ENCODE measurements around the gene RBM47. TPM values are rescaled to one million over a fixed set of nuclear protein-coding genes. Genes with fewer than 3 reads are reported as not detected.
"Not testable (repeated sequence)": the region's sequence is repeated elsewhere in the genome, so short reads cannot be mapped to it uniquely, and the experiment has no call there.

The RBM47 gene
- total RNA-seq, 1 experiment from 2014 or later, result 54.3 TPM

DNA sequence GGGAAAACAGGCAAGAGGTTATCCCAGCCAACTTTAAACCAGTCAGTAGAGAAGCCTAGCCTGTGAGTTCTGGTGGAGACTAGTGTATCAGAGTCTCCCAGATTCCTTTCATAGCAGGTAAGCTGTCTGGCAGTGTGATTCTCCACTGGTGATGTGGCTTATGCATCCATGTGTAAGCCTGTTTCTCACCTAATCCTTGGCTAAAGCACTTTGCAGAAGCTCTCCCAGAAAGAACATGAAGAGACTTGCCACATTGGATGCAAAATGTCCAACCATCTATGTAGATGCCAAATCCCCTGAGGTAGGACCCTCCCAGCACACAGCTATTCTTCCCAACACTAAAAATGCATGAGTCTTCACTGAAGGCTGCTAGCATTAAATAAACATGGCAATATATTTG lies 182.8 kb downstream of the RBM47 start:
- DNase-seq (ENCODE audit: low read depth), result no peak
- in situ Hi-C loops (cut with HindIII; ENCODE audit: low pct_unique_long_range_greater_than_20kb, low sequenced_read_pairs), result no loop called here

DNA sequence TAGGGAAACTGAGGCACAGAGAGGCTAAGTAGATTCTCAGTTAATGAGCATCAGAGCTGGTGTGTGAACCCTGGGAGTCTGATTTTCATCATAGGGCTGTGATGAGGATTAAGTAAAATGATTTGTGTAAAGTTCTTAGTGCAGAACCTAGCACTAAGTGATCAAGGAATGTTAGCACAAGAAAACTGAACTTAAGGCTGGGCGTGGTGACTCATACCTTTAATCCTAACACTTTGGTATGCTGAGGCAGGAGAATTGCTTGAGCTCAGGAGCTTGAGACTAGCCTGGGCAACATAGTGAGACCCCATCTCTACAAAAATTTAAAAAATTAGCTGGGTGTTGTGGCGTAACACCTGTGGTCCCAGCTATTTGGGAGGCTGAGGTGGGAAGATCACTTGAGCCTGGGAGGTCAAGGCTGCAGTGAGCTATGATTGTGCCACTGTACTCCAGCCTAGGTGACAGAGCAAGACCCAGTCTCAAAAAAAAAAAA lies 183.4 kb downstream of the RBM47 start:
- DNase-seq (ENCODE audit: low read depth); in situ Hi-C loops (cut with HindIII; ENCODE audit: low pct_unique_long_range_greater_than_20kb, low sequenced_read_pairs): not testable (repeated sequence)

DNA sequence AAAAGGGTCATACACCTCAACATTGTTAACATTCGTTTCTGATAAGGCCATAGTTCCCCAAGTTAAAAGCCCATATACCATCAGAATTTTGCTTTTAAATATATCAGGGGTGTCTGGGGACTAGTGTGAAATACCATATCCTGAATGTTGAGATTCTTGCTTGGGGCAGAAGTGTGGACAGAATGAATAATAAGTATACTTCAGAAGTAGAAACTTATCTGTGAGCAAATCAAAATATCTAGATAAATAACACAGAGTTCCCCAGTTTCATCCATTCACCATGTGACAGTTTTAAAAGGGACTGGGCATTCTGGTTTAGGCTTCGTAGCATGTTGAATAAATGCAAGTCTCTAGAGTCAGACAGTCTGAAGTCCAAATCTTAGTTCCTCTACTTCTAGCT lies 184.0 kb downstream of the RBM47 start:
- in situ Hi-C loops (cut with HindIII; ENCODE audit: low pct_unique_long_range_greater_than_20kb, low sequenced_read_pairs), result no loop called here
- no peak for DNase-seq (ENCODE audit: low read depth)

DNA sequence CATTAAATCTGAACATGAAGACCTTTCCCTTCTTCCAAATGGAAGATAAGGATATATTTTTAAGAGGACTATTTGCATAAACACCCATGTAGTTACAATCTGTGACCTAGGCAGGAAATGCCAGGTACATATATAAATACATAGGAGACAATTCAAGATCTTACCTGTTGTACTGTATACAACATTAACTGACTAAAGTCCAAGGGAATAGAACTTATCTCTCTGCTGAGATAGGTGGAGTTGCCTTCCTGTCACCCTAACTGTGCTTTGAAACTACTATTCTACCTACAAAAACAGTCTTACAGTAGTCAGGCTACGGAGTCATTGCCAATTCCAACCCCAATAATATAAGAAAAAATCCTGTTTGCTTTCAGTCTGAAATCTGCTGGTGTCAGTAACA lies 188.2 kb downstream of the RBM47 start:
- no peak for DNase-seq (ENCODE audit: low read depth)
- in situ Hi-C loops (cut with HindIII; ENCODE audit: low pct_unique_long_range_greater_than_20kb, low sequenced_read_pairs), result no loop called here

DNA sequence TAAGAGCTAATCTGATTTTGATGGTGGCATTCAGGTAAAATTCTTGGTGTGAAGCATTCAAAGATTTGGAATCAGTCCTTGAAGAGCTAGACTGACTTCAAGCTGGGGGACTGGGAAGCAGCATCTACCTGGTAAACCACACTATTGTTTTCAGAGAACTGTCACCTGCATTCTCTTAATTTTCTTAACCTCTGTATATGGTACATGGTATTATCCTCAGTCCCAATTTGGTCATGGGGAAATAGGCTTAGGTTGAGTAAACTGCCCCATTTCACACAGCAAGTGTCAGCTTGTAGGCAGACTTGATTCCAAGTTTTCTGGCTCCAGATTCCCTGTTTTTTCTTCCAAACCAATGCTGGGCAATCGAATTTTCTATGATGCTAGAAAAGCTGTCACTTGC lies 190.1 kb downstream of the RBM47 start:
- in situ Hi-C loops (cut with HindIII; ENCODE audit: low pct_unique_long_range_greater_than_20kb, low sequenced_read_pairs), result no loop called here
- DNase-seq (ENCODE audit: low read depth), result no peak

- in situ Hi-C loops (cut with HindIII; ENCODE audit: low pct_unique_long_range_greater_than_20kb, low sequenced_read_pairs), result no loop called here
- no peak for DNase-seq (ENCODE audit: low read depth)
Measured at GRCh38 chr4:40438384-40439026, 191.2 kb downstream of the RBM47 start.

DNA sequence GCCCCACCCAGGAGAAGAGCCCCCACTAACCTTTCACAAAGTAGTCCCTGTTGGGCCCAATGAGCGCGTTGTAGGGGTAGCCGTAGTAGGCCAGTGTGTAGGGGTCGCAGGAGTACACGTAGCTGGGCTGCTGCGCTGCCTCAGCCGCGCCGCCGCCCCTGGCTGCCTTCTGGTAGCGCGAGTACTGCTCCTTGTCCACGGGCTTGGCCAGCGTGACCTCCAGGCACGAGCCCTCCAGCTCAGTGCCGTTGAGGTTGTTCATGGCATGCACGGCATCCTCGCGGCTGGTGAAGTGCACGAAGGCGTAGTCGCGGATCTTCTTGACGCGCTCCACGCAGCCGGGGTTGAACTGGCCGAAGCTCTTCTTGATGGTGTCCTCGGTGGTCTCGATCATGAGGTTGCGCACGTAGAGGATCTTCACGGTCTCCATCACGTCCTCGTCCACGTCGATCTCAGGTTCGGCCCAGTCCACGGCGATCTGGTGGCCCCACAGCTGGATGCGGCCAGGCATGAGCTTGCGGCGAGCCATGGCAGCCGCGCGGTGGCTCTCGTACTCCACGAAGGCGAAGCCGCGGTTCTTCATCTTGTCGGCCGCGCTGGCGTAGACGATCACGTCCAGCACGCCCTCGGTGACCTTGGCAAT lies 191.8 kb downstream of the RBM47 start:
- DNase-seq (ENCODE audit: low read depth), result no peak
- in situ Hi-C loops (cut with HindIII; ENCODE audit: low pct_unique_long_range_greater_than_20kb, low sequenced_read_pairs), result no loop called here

DNA sequence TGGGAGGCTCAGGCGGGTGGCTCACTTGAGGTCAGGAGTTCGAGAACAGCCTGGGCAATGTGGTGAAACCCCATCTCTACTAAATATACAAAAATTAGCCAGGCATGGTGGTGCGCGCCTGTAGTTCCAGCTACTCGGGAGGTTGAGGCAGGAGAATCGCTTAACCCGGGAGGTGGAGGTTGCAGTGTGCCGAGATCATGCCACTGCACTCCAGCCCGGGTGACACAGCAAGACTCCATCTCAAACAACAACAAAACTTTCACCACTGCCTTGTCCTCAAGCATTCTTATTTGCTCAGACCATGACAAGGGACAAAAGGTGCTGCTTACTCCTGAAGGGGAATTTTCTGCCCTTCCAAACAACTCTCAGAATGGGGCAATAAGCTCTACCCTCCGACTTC lies 194.4 kb downstream of the RBM47 start:
- DNase-seq (ENCODE audit: low read depth); in situ Hi-C loops (cut with HindIII; ENCODE audit: low pct_unique_long_range_greater_than_20kb, low sequenced_read_pairs): not testable (repeated sequence)

DNA sequence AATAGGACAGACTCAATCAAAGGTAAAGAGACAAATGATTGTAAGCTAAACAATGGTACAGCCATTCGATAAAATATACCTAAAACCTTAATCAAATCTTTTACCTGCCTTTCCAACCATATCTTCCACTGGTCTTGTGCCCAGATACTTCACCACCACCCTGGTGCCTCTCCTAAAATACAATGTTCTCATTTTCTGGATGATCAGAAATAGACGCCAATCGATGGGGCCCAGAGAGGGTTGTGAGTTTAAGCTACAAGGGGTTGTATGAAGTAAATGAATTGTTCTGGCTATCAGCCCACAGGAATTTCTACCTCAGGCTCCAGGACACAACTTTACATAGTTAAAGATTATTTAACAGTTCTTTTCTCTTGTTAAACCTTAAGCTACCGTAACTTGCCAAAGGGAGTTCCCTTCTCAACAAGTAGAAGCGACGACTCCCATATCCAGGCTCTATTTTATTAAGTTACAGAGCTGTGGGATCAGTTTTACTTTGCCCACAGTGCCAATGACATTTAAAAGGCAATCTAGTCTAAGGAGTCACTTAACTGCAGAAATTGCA lies 195.5 kb downstream of the RBM47 start:
- in situ Hi-C loops (cut with HindIII; ENCODE audit: low pct_unique_long_range_greater_than_20kb, low sequenced_read_pairs), result no loop called here

GRCh38 chr4:40432504-40432903 lies 197.2 kb downstream of the RBM47 start:
- in situ Hi-C loops (cut with HindIII; ENCODE audit: low pct_unique_long_range_greater_than_20kb, low sequenced_read_pairs), result no loop called here
- no peak for DNase-seq (ENCODE audit: low read depth)

More for the DNA sequence above, 195.5 kb downstream of the RBM47 start:
- no peak for DNase-seq (ENCODE audit: low read depth)

DNA sequence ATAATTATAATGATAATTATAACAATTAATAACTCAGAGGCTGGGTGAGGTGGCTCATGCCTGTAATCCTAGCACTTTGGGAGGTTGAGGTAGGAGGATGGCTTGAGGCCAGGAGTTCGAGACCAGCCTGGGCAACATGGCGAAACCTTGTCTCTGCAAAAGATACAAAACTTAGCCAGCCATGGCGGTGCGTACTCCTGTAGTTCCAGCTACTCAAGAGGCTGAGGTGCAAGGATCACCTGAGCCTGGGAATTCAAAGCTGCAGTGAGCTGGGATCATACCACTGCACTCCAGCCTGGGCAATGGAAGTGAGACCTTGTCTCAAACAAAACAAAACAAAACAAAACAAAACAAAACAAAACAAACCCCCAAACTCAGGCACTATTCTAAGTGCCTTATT lies 201.8 kb downstream of the RBM47 start:
- in situ Hi-C loops (cut with HindIII; ENCODE audit: low pct_unique_long_range_greater_than_20kb, low sequenced_read_pairs); DNase-seq (ENCODE audit: low read depth): not testable (repeated sequence)

- in situ Hi-C loops (cut with HindIII; ENCODE audit: low pct_unique_long_range_greater_than_20kb, low sequenced_read_pairs), result no loop called here
- DNase-seq (ENCODE audit: low read depth), result no peak
Measured at GRCh38 chr4:40427128-40427527, 202.5 kb downstream of the RBM47 start.

GRCh38 chr4:40425799-40426574 lies 203.7 kb downstream of the RBM47 start:
- no peak for DNase-seq (ENCODE audit: low read depth)
- in situ Hi-C loops (cut with HindIII; ENCODE audit: low pct_unique_long_range_greater_than_20kb, low sequenced_read_pairs), result no loop called here

- no peak for DNase-seq (ENCODE audit: low read depth)
- in situ Hi-C loops (cut with HindIII; ENCODE audit: low pct_unique_long_range_greater_than_20kb, low sequenced_read_pairs), result no loop called here
Measured at GRCh38 chr4:40423735-40424134, 205.9 kb downstream of the RBM47 start.

DNA sequence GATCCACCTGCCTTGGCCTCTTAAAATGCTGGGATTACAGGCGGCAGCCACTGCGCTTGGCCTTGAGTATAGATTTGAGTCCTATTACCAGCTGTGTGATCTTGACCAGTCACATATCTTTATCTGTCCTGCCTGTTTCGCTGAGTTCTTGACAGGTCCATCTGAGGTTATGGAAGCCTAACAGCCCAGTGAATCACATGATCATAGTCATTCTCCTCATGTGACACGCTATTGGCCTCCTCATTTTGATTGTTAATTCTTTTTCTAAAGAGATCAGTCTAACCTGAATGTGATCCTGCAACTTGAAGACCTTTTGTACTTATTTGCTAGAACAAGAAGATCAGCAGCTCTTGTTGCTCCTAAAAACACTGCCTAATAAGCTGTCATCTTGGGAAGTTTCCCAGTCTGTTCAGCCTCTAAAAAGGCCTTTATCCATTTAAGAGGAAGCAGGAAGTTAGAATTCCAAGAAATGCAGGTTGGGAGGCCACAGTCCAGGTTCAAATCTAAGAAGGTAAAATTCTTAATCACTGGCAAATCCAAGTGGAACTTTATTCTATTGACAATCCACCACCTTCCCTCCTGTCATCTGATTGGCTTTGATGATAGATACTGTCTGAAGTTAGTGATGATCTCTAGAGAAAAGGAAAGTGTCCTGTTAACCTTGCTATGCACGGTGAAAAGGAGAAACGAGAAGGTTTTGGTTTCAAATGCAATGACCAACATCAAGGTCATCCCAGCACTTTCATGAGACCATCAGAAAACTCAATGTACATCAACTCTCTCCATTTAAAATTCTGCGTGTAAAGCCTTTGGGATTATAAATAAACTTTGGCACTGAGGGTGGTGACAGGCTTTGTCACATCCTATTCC lies 207.6 kb downstream of the RBM47 start:
- in situ Hi-C loops (cut with HindIII; ENCODE audit: low pct_unique_long_range_greater_than_20kb, low sequenced_read_pairs), result no loop called here
- DNase-seq (ENCODE audit: low read depth), result no peak

DNA sequence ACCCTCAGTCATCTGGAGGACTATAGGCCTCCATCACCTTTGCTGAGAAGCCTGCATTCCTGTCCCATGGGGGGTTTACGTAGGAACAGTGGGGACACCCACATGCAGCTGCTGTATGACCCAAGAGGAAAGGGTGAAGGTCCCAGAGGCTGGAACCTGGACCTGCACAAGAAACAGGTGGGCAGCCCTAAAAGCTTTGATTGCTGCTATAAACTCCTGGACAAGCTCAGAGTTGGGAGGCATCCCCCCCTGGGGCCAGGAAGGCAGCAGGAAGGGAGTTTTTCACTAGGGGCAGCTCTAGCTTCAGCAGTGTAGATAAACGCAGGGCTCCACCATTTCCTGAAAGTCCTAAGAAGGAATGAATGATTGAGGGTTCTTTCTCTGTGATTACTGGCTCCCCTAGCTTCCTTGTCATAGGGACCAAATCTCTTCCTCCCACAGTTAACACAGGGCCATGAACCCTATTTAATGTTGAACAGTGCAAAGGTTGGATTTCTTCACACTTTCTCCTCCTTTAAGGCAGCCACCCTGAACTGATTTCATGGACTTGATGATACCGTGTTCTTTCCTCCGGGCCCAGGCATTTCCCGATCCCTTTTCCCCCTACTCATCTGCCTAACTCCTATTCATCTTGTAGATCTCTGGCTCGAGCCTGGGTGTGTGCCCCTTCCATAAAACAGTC lies 210.3 kb downstream of the RBM47 start:
- no peak for DNase-seq (ENCODE audit: low read depth)
- in situ Hi-C loops (cut with HindIII; ENCODE audit: low pct_unique_long_range_greater_than_20kb, low sequenced_read_pairs), result no loop called here

- in situ Hi-C loops (cut with HindIII; ENCODE audit: low pct_unique_long_range_greater_than_20kb, low sequenced_read_pairs), result no loop called here
- peak; percentile 91 for DNase-seq (ENCODE audit: low read depth)
Measured at GRCh38 chr4:40418430-40419230, 211.0 kb downstream of the RBM47 start.

Measured in Caki2 (cell line).